NCI-H2107 (cell line): Measurements from ENCODE around the gene GATAD2A.

ENCODE experiments used
- DNase-seq: peaks from one replicate; lab custom pipeline; 2025; lab: John Stamatoyannopoulos, UW

Gene GATAD2A

GRCh38 chr19:19490214-19490968 is 84.9 kb downstream of the GATAD2A start:
- DNase-seq = peak; percentile 18

GRCh38 chr19:19491321-19492025 is 86.0 kb downstream of the GATAD2A start:
- DNase-seq = no peak

GRCh38 chr19:19492026-19492610 is 86.6 kb downstream of the GATAD2A start:
- no peak for DNase-seq

- DNase-seq = no peak
Observed at GRCh38 chr19:19493841-19494546, 88.5 kb downstream of the GATAD2A start.

- no peak for DNase-seq
Observed at GRCh38 chr19:19495614-19496603, 90.4 kb downstream of the GATAD2A start.

GRCh38 chr19:19498255-19498991 is 92.9 kb downstream of the GATAD2A start:
- no peak for DNase-seq

- no peak for DNase-seq
Observed at GRCh38 chr19:19499272-19499995, 94.0 kb downstream of the GATAD2A start.

- no peak for DNase-seq
Observed at GRCh38 chr19:19500975-19501644, 95.6 kb downstream of the GATAD2A start.

- DNase-seq = no peak
Observed at GRCh38 chr19:19501798-19502197, 96.3 kb downstream of the GATAD2A start.

- no peak for DNase-seq
Observed at GRCh38 chr19:19502281-19502680, 96.8 kb downstream of the GATAD2A start.

GRCh38 chr19:19502808-19503602 is 97.5 kb downstream of the GATAD2A start:
- no peak for DNase-seq

- no peak for DNase-seq
Observed at GRCh38 chr19:19504754-19505668, 99.5 kb downstream of the GATAD2A start.

- DNase-seq = no peak
Observed at GRCh38 chr19:19505669-19506326, 100.3 kb downstream of the GATAD2A start.

- no peak for DNase-seq
Observed at GRCh38 chr19:19506592-19506991, 101.1 kb downstream of the GATAD2A start.

GRCh38 chr19:19507354-19507753 is 101.9 kb downstream of the GATAD2A start:
- DNase-seq = no peak

GRCh38 chr19:19508217-19508616 is 102.7 kb downstream of the GATAD2A start:
- DNase-seq = no peak

- no peak for DNase-seq
Observed at GRCh38 chr19:19510432-19510831, 105.0 kb downstream of the GATAD2A start.
